OCI-LY1 (cell line): Measurements from ENCODE around the gene RGS8.

Source experiments
- H2AFZ ChIP-seq: fragments of 200-600 bp; sonication (generic), shearing (Covaris generic); 2 replicates; pipeline ENCODE4 v1.6.0; 2014; ENCODE audit warnings: antibody characterized with exemption, mild to moderate bottlenecking, low read length
- H3F3A ChIP-seq: fragments of 200-600 bp; sonication (generic), shearing (Covaris generic); 2 replicates; pipeline ENCODE4 v1.6.0; 2014; ENCODE audit warnings: mild to moderate bottlenecking, antibody characterized with exemption, low read length, moderate library complexity; ENCODE audit not compliant: insufficient read depth
- H3K27ac ChIP-seq: fragments of 200-600 bp; sonication (generic); 2 replicates; pipeline ENCODE4 v1.5.1; 2014; ENCODE audit warnings: low read length, mixed run types, mild to moderate bottlenecking, low read depth; ENCODE audit not compliant: poor library complexity, severe bottlenecking
- H3K27me3 ChIP-seq: fragments of 200-600 bp; sonication (generic); 2 replicates; pipeline ENCODE4 v1.6.0; 2014; ENCODE audit warnings: antibody characterized with exemption, mild to moderate bottlenecking, low read length, moderate library complexity; ENCODE audit not compliant: insufficient read depth
- H3K36me3 ChIP-seq: fragments of 200-600 bp; sonication (generic); 2 replicates; pipeline ENCODE4 v1.6.1; 2014; ENCODE audit warnings: mild to moderate bottlenecking, antibody characterized with exemption, low read length, moderate library complexity, mixed read lengths; ENCODE audit not compliant: insufficient read depth
- H3K4me1 ChIP-seq: fragments of 200-600 bp; sonication (generic); 2 replicates; pipeline ENCODE4 v1.5.1; 2014; ENCODE audit warnings: mild to moderate bottlenecking, low read length, moderate library complexity; ENCODE audit not compliant: insufficient read depth, severe bottlenecking
- H3K4me2 ChIP-seq: fragments of 200-600 bp; sonication (generic), shearing (Covaris generic); 2 replicates; pipeline ENCODE4 v1.6.1; 2014; ENCODE audit warnings: low read length
- H3K4me3 ChIP-seq: fragments of 200-600 bp; sonication (generic); 2 replicates; pipeline ENCODE4 v1.5.1; 2014; ENCODE audit warnings: low read length, low read depth, mild to moderate bottlenecking, mixed read lengths; ENCODE audit not compliant: poor library complexity, severe bottlenecking
- H3K79me2 ChIP-seq: fragments of 200-600 bp; shearing (Covaris generic); 2 replicates; pipeline ENCODE4 v1.6.1; 2016; ENCODE audit warnings: mixed run types, low read length, mixed read lengths; ENCODE audit not compliant: insufficient read depth
- H3K9ac ChIP-seq: fragments of 200-600 bp; sonication (generic), shearing (Covaris generic); 2 replicates; pipeline ENCODE4 v1.6.1; 2014; ENCODE audit warnings: mild to moderate bottlenecking, low read length, mixed read lengths
- H3K9me2 ChIP-seq: fragments of 200-600 bp; sonication (generic), shearing (Covaris generic); 2 replicates; pipeline ENCODE4 v1.6.1; 2014; ENCODE audit warnings: low read depth, mild to moderate bottlenecking, low read length, mixed read lengths
- H3K9me3 ChIP-seq: fragments of 200-600 bp; shearing (Covaris generic); 2 replicates; pipeline ENCODE4 v1.6.1; 2014; ENCODE audit warnings: low read length, mixed read lengths
- H4K20me1 ChIP-seq: fragments of 200-600 bp; sonication (generic), shearing (Covaris generic); 2 replicates; pipeline ENCODE4 v1.6.0; 2016; ENCODE audit warnings: mild to moderate bottlenecking, low read length; ENCODE audit not compliant: insufficient read depth
- EZH2 ChIP-seq: fragments of 200-600 bp; sonication (generic), shearing (Covaris generic); IDR thresholded peaks from 2 replicates; pipeline ENCODE4 v1.8.0; 2017; ENCODE audit warnings: borderline replicate concordance, mixed run types, mild to moderate bottlenecking, antibody characterized with exemption, low read length, moderate library complexity, mixed read lengths
- TF ChIP-seq, protein P1 (sequence below): fragments of 200-600 bp; sonication (generic), shearing (Covaris generic); IDR thresholded peaks from 2 replicates; pipeline ENCODE4 v1.5.1; 2017; ENCODE audit warnings: mild to moderate bottlenecking, antibody characterized with exemption, low read length, moderate library complexity, mixed read lengths

The RGS8 gene

DNA sequence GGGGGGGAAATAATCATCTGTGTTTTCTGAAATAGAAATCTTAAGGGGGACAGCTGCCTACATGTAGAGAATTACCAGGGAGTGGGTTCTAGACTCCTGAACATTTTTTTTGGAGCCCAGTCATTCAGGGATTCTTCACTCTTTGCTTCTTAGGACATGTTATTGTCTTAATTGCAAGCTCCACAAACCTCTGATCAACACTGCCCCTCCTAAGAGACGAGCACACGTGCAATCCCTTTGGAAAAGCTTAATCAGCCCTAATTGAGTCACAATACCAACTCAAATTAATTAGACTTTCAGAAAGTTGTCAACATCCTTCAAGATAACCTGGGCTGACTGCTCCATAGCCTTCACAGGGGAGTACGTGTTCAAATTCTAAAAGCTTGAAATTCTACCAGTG is 21.4 kb downstream of the RGS8 start:
- TF ChIP-seq, protein P1, sequence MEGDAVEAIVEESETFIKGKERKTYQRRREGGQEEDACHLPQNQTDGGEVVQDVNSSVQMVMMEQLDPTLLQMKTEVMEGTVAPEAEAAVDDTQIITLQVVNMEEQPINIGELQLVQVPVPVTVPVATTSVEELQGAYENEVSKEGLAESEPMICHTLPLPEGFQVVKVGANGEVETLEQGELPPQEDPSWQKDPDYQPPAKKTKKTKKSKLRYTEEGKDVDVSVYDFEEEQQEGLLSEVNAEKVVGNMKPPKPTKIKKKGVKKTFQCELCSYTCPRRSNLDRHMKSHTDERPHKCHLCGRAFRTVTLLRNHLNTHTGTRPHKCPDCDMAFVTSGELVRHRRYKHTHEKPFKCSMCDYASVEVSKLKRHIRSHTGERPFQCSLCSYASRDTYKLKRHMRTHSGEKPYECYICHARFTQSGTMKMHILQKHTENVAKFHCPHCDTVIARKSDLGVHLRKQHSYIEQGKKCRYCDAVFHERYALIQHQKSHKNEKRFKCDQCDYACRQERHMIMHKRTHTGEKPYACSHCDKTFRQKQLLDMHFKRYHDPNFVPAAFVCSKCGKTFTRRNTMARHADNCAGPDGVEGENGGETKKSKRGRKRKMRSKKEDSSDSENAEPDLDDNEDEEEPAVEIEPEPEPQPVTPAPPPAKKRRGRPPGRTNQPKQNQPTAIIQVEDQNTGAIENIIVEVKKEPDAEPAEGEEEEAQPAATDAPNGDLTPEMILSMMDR: no peak
- TF ChIP-seq EZH2: no peak
- Histone ChIP-seq H3K79me2 (no peaks in the 10 kb centered on the region), H3K9ac (no peak overlapping the region), H3K27me3 (no peaks in the 10 kb centered on the region), H3K9me3 (no peaks in the 10 kb centered on the region), H3K4me2 (no peak overlapping the region), H3K9me2 (no peaks in the 10 kb centered on the region), H3F3A (no peaks in the 10 kb centered on the region), H4K20me1 (no peaks in the 10 kb centered on the region), H2AFZ (no peak overlapping the region), H3K27ac (no peak overlapping the region), H3K4me3 (no peak overlapping the region), H3K36me3 (no peaks in the 10 kb centered on the region), H3K4me1 (no peaks in the 10 kb centered on the region)

DNA sequence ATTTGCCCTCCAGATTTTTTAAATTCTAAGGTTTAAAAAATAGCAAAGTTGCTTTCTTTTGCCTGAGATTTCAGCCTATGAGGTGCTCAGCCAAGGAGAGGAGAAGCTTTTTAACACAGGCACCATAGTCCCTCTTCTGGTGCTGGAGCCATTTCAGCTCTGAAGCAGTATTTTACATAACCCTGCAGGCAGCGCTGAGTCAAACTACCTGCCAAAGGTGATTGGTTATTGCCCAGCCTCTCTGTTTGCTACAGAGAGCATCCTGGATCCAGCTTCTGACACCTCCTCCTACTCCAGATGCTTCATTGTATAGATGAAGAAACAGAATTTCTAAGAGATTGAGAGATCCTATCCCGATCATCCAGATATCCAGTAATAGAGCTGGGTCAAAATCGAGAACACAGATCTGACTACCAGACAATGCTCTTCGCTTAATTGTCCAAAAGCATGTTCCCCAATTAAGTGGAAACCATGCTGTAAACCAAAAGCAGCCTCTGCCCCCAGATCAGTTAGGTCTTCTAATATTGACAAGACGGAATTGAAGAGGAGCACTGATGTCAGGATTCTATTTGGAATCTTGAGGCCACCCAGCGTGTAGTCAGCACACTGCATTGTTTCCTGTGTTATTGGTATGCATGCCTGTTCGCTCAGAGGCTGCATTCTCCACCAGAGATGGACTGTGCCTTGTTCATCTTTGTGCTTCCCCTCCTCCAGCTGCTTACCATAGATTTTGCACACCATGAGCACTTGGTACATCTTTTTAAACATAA is 22.1 kb downstream of the RGS8 start:
- H3K9me3 ChIP-seq: no peaks in the 10 kb centered on the region
- H3K9ac ChIP-seq: no peak overlapping the region
- H4K20me1 ChIP-seq: no peaks in the 10 kb centered on the region
- no peak for TF ChIP-seq EZH2
- TF ChIP-seq, protein P1: no peak; the same call in 1 of the 2 replicates
- no peaks in the 10 kb centered on the region for H3K4me1 ChIP-seq
- no peak overlapping the region for H3K4me2 ChIP-seq
- H3K36me3 ChIP-seq: no peaks in the 10 kb centered on the region
- no peak overlapping the region for H3K27ac ChIP-seq
- no peak overlapping the region for H2AFZ ChIP-seq
- no peaks in the 10 kb centered on the region for H3K79me2 ChIP-seq
- no peaks in the 10 kb centered on the region for H3F3A ChIP-seq
- no peaks in the 10 kb centered on the region for H3K27me3 ChIP-seq
- no peak overlapping the region for H3K4me3 ChIP-seq
- H3K9me2 ChIP-seq: no peaks in the 10 kb centered on the region

DNA sequence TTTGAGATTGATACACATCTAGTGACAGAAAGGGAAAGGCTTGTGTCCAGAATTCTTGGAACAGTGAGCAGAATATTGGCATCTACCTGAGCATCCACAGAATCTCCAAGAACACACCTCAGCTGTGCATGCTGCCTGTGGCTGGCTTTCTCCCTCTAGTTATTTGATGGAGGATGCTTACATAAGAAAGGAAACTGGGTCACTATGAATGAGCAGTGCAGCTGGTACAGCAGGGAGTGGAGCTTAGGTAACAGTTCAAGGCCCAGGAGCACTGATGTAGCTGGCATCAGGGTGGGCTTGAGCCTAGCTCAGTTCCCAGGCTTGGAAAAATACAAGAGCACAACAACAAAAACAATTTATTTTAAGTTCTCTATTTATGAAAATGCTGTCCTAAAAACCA is 26.3 kb downstream of the RGS8 start:
- no peak overlapping the region for H2AFZ ChIP-seq
- no peak overlapping the region for H3K9ac ChIP-seq
- H4K20me1 ChIP-seq: no peaks in the 10 kb centered on the region
- H3K27me3 ChIP-seq: no peaks in the 10 kb centered on the region
- no peaks in the 10 kb centered on the region for H3F3A ChIP-seq
- no peak overlapping the region for H3K27ac ChIP-seq
- H3K4me3 ChIP-seq: no peak overlapping the region
- no peaks in the 10 kb centered on the region for H3K9me2 ChIP-seq
- H3K4me1 ChIP-seq: no peaks in the 10 kb centered on the region
- H3K9me3 ChIP-seq: no peaks in the 10 kb centered on the region
- no peak overlapping the region for H3K4me2 ChIP-seq
- TF ChIP-seq EZH2: no peak
- TF ChIP-seq, protein P1: no peak
- H3K36me3 ChIP-seq: no peaks in the 10 kb centered on the region
- no peaks in the 10 kb centered on the region for H3K79me2 ChIP-seq
